Right lobe of liver (tissue), 6 donors: Measurements from ENCODE around the gene BCR. TPM values are rescaled to one million over a fixed set of nuclear protein-coding genes. Genes with fewer than 3 reads are reported as not detected.

Experiments used
- ATAC-seq, 4 donors: fragments of 200-7000 bp; cut with Tn5 transposase; one replicate each; pipeline ENCODE4 v1.9.1; 2020; ENCODE audit warnings: mild to moderate bottlenecking in 4 of 4, moderate library complexity in 4 of 4
- DNase-seq, 3 donors: peaks; one replicate each; pipeline ENCODE4 v3.0.0-alpha.2; 2020
- H3K27ac ChIP-seq, 3 donors: fragments of 200-600 bp; one replicate each; pipeline ENCODE4 v1.8.0; 2022
- H3K27me3 ChIP-seq, 2 donors: fragments of 200-600 bp; one replicate each; pipeline ENCODE4 v1.8.0; 2022
- H3K36me3 ChIP-seq, 4 donors: fragments of 200-600 bp; sonication (generic) in 1 of 4; one replicate each; pipeline versions ENCODE4 v1.5.1 to v1.8.0; 2017 to 2022; ENCODE audit warnings: control low read depth in 1 of 4
- H3K4me1 ChIP-seq, 4 donors: fragments of 200-600 bp; sonication (generic) in 1 of 4; one replicate each; pipeline versions ENCODE4 v1.5.1 to v1.8.0; 2017 to 2022; ENCODE audit warnings: control low read depth in 1 of 4
- H3K4me3 ChIP-seq, 3 donors: fragments of 200-600 bp; one replicate each; pipeline ENCODE4 v1.8.0; 2022
- H3K9me3 ChIP-seq, 4 donors: fragments of 200-600 bp; sonication (generic) in 1 of 4; one replicate each; pipeline versions ENCODE4 v1.5.1 to v1.8.0; 2017 to 2022; ENCODE audit warnings: control low read depth in 1 of 4
- CTCF ChIP-seq, 4 donors: fragments of 200-600 bp in 3 of 4; fragments of 450-650 bp in 1 of 4; IDR thresholded peaks; one replicate each; pipeline versions ENCODE4 v1.5.1 to v1.8.0; 2016 to 2022; ENCODE audit warnings: antibody characterized with exemption in 4 of 4, mild to moderate bottlenecking in 2 of 4
- POLR2A ChIP-seq: fragments of 450-650 bp; IDR thresholded peaks from one replicate; pipeline ENCODE4 v1.6.1; 2017; ENCODE audit warnings: antibody characterized with exemption, mild to moderate bottlenecking
- WGBS: methylation state at CpG from one replicate; pipeline ENCODE4 v1.1.6; 2018; ENCODE audit warnings: low coverage, low lambda C conversion rate; ENCODE audit not compliant: insufficient coverage; ENCODE audit errors: missing lambda C conversion rate; 5-methylcytosine and 5-hydroxymethylcytosine counted together
- intact Hi-C, 2 donors: fragments of 100-400 bp; cut with DNase I; formaldehyde crosslinking; loops; one replicate each; pipeline versions ENCODE4 v1.11.2 to v1.14.1; 2022
- total RNA-seq, 6 experiments: library from RNA; depleted of rRNA in 2 of 6; stranded (reverse); fragments of >200 nt in 2 of 6; fragmentation: NEBNext Ultra II Directional in 3 of 6; extraction: Animal tissue kit (Norgen Biotek cat#: 25700) in 3 of 6; gene quantifications; one replicate each; pipeline versions ENCODE4 v1.1.0 to v1.2.4, GENCODE V29; 2016 to 2023
- donor health status: DM: no; HTN: yes; CAD: no.
- donor health status: DM: no; HTN: no; CAD: no.
- donor health status: DM: no; HTN: no; CAD: no.
- donor health status: DM: no; HTN: yes; CAD: no.
- donor health status: DM: no; HTN: yes; CAD: no.

BCR gene
- total RNA-seq, 6 experiments from 2014 or later, result 22.7 to 28.8 (median 24.3) TPM

GRCh38 chr22:23265368-23265700 is 85.0 kb downstream of the BCR start:
- TF ChIP-seq CTCF (IDR thresholded peaks at IDR 0.05) (no peak), POLR2A (no peak)
- Histone ChIP-seq H3K9me3 (no peaks in the 10 kb centered on the region), H3K36me3 (peaks cover 0 to 24% (median 8%) of the 10 kb centered on the region in 4 donors), H3K4me1 (peaks cover 0 to 16% (median 4%) of the 10 kb centered on the region in 4 donors), H3K4me3 (no peak overlapping the region), H3K27me3 (no peaks in the 10 kb centered on the region), H3K27ac (peak overlapping the region; percentile 28 to 83 (median 81))
- DNase-seq (no peak), ATAC-seq (no peak)
- WGBS, result 92% methylated on average over 2 of the region's 7 CpGs
- intact Hi-C loops, result no loop called here

- DNase-seq (no peak), ATAC-seq (no peak)
- H3K4me1 ChIP-seq, result peaks cover 0 to 16% (median 4%) of the 10 kb centered on the region in 4 donors
- 90% methylated on average over 2 of the region's 4 CpGs for WGBS
- H3K4me3 ChIP-seq, result no peak overlapping the region
- intact Hi-C loops, result no loop called here
- no peaks in the 10 kb centered on the region for H3K27me3 ChIP-seq
- H3K36me3 ChIP-seq, result peaks cover 0 to 17% (median 3%) of the 10 kb centered on the region in 4 donors
- H3K27ac ChIP-seq, result no peak overlapping the region
- TF ChIP-seq POLR2A (no peak), CTCF (IDR thresholded peaks at IDR 0.05) (no peak)
- H3K9me3 ChIP-seq, result no peaks in the 10 kb centered on the region
Observed at GRCh38 chr22:23266780-23267179, 86.5 kb downstream of the BCR start.

GRCh38 chr22:23267226-23268043 is 87.1 kb downstream of the BCR start:
- Histone ChIP-seq H3K4me3 (no peak overlapping the region), H3K9me3 (no peaks in the 10 kb centered on the region), H3K27me3 (no peaks in the 10 kb centered on the region), H3K4me1 (peaks cover 0 to 16% (median 4%) of the 10 kb centered on the region in 4 donors), H3K36me3 (peaks cover 0 to 19% (median 0%) of the 10 kb centered on the region in 4 donors), H3K27ac (no peak overlapping the region)
- ATAC-seq (no peak), DNase-seq (no peak)
- TF ChIP-seq CTCF (IDR thresholded peaks at IDR 0.05) (no peak), POLR2A (no peak)
- 89% methylated on average over 5 of the region's 11 CpGs for WGBS
- intact Hi-C loops, result no loop called here

- H3K36me3 ChIP-seq, result peaks cover 0 to 25% (median 2%) of the 10 kb centered on the region in 4 donors
- intact Hi-C loops, result no loop called here
- H3K4me1 ChIP-seq, result peaks cover 0 to 16% (median 4%) of the 10 kb centered on the region in 4 donors
- ATAC-seq (no peak), DNase-seq (no peak)
- H3K9me3 ChIP-seq, result no peaks in the 10 kb centered on the region
- no peak overlapping the region for H3K4me3 ChIP-seq
- no peaks in the 10 kb centered on the region for H3K27me3 ChIP-seq
- TF ChIP-seq CTCF (IDR thresholded peaks at IDR 0.05) (no peak), POLR2A (no peak)
- WGBS, result 86% methylated on average over 6 of the region's 22 CpGs
- H3K27ac ChIP-seq, result no peak overlapping the region
Observed at GRCh38 chr22:23268139-23268712, 87.9 kb downstream of the BCR start.
